ENCODE results near the gene XRN2. TPM values are rescaled to one million over a fixed set of nuclear protein-coding genes. Genes with fewer than 3 reads are reported as not detected.
A peak's percentile ranks its signal among the peaks of the same experiment; 100 is the strongest.

Gene XRN2
- total RNA-seq, 1 experiment from 2014 or later: 76.8 TPM

DNA sequence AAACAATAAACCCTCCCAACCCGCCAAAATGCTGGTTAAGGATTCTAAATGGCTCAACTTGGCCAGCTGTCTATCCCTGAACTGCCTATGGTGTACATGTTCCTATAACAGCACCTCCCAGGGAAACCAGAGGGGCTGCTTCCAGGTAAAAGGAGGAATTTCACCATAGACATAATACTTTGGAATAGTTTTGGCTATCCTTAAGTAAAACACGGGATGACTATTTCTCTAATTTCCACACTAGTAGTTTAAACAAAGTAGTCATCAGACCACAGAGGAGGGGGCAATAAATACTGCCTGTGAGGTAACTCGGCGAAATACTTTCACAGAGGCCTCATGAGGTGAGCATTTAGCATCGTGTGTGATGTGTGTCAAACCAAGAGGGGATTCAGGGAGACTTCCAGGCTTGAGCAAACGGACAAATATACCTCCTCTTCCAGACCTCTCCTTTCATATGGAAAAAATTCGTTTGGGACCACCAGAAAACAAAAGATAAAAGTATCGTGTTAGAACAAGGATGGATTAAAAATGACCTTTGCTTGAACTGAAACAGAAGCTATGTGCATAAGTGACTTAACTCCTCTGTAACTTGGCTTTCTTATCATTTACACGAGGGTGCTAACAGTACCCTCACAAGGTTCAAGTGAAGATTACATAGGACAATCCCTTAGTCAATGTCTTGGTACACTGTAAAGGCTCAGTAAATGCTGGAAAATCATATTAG, 1.0 kb upstream of the XRN2 start:
- H3K9me3 ChIP-seq (ENCODE audit: low read length): no peaks in the 10 kb centered on the region
- no peaks in the 10 kb centered on the region for H3K36me3 ChIP-seq (ENCODE audit: low read depth, low read length)
- H3K9ac ChIP-seq (ENCODE audit: low read length): peak overlapping the region; percentile 96
- DNase-seq (no peak), ATAC-seq (no peak)
- H4K20me1 ChIP-seq (ENCODE audit: low read length): peaks cover 16% of the 10 kb centered on the region
- H3K9me2 ChIP-seq (replicated peaks; ENCODE audit: low read length): no peaks in the 10 kb centered on the region
- peak overlapping the region; percentile 96 for H3K4me2 ChIP-seq (ENCODE audit: low read length)
- peaks cover 27% of the 10 kb centered on the region for H3K79me2 ChIP-seq (ENCODE audit: low read length)
- POLR2A ChIA-PET (ENCODE audit: unreplicated experiment): no interaction called here
- TF ChIP-seq EZH2 (IDR thresholded peaks at IDR 0.05; ENCODE audit: low read length, unreplicated experiment) (no peak), EZH2phosphoT487 (IDR thresholded peaks at IDR 0.05; ENCODE audit: borderline replicate concordance, low read length) (no peak)
- TF ChIP-seq, protein P1, sequence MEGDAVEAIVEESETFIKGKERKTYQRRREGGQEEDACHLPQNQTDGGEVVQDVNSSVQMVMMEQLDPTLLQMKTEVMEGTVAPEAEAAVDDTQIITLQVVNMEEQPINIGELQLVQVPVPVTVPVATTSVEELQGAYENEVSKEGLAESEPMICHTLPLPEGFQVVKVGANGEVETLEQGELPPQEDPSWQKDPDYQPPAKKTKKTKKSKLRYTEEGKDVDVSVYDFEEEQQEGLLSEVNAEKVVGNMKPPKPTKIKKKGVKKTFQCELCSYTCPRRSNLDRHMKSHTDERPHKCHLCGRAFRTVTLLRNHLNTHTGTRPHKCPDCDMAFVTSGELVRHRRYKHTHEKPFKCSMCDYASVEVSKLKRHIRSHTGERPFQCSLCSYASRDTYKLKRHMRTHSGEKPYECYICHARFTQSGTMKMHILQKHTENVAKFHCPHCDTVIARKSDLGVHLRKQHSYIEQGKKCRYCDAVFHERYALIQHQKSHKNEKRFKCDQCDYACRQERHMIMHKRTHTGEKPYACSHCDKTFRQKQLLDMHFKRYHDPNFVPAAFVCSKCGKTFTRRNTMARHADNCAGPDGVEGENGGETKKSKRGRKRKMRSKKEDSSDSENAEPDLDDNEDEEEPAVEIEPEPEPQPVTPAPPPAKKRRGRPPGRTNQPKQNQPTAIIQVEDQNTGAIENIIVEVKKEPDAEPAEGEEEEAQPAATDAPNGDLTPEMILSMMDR (conservative IDR thresholded peaks at IDR 0.05; ENCODE audit: low read depth, low read length): no peak
- H3K4me1 ChIP-seq (ENCODE audit: insufficient read depth, low read length): peaks cover 16% of the 10 kb centered on the region
- H3K4me3 ChIP-seq (ENCODE audit: low read length): peak overlapping the region; percentile 92
- no peaks in the 10 kb centered on the region for H3F3A ChIP-seq (ENCODE audit: low read length, unreplicated experiment)
- H2AFZ ChIP-seq (ENCODE audit: low read length): peak overlapping the region; percentile 87
- intact Hi-C loops (cut with micrococcal nuclease): loop anchor here (5.0 kb wide), 2 partner anchors 65 to 175 kb away; partner anchors contain the start of gene KIZ
- H3K27me3 ChIP-seq (ENCODE audit: low read length): no peaks in the 10 kb centered on the region
- no TSS peak for BruUV-seq (replicated peaks)
- CTCF ChIA-PET: no interaction called here
- H3K27ac ChIP-seq (ENCODE audit: low read length): no peak overlapping the region

- Histone ChIP-seq H3K4me1 (ENCODE audit: insufficient read depth, low read length) (peaks cover 16% of the 10 kb centered on the region), H3K4me3 (ENCODE audit: low read length) (peak overlapping the region; percentile 92), H3K9me3 (ENCODE audit: low read length) (no peaks in the 10 kb centered on the region), H3K27me3 (ENCODE audit: low read length) (no peaks in the 10 kb centered on the region), H3K79me2 (ENCODE audit: low read length) (peaks cover 27% of the 10 kb centered on the region), H3K36me3 (ENCODE audit: low read depth, low read length) (no peaks in the 10 kb centered on the region), H4K20me1 (ENCODE audit: low read length) (peaks cover 16% of the 10 kb centered on the region), H3K9me2 (replicated peaks; ENCODE audit: low read length) (no peaks in the 10 kb centered on the region), H3K27ac (ENCODE audit: low read length) (peak overlapping the region; percentile 74), H3K9ac (ENCODE audit: low read length) (peak overlapping the region; percentile 96), H3F3A (ENCODE audit: low read length, unreplicated experiment) (no peaks in the 10 kb centered on the region), H3K4me2 (ENCODE audit: low read length) (peak overlapping the region; percentile 96), H2AFZ (ENCODE audit: low read length) (peak overlapping the region; percentile 87)
- ATAC-seq: peak; percentile 50
- TSS peak; percentile 77 for BruUV-seq (replicated peaks)
- POLR2A ChIA-PET (ENCODE audit: unreplicated experiment): interaction anchor here (0.6 kb wide), 1 partner anchor 88 kb away, joined by 5 read pairs; no protein-coding TSS in a partner anchor
- CTCF ChIA-PET: interaction anchor here (0.6 kb wide), 1 partner anchor 156 kb away, joined by 15 read pairs; no protein-coding TSS in a partner anchor
- no peak for TF ChIP-seq EZH2 (IDR thresholded peaks at IDR 0.05; ENCODE audit: low read length, unreplicated experiment)
- no peak for TF ChIP-seq EZH2phosphoT487 (IDR thresholded peaks at IDR 0.05; ENCODE audit: borderline replicate concordance, low read length)
- TF ChIP-seq, protein P1 (conservative IDR thresholded peaks at IDR 0.05; ENCODE audit: low read depth, low read length): no peak
- intact Hi-C loops (cut with micrococcal nuclease): loop anchor here (5.0 kb wide), 2 partner anchors 65 to 175 kb away; partner anchors contain the start of gene KIZ
- DNase-seq: peak; percentile 26
Measured at GRCh38 chr20:21302664-21303060, 469 bp upstream of the XRN2 start.

Measured in PC-3 (cell line).